SH-SY5Y (cell line): ENCODE measurements around the gene TBX15.

Experiments
- GATA2 ChIP-seq: IDR thresholded peaks from 2 replicates; pipeline ENCODE4 v1.6.1; 2011; ENCODE audit warnings: mild to moderate bottlenecking, low read depth, low read length
- GATA3 ChIP-seq: IDR thresholded peaks from 2 replicates; pipeline ENCODE4 v1.6.1; 2011; ENCODE audit warnings: low read depth, mild to moderate bottlenecking, low read length, moderate library complexity

DNA sequence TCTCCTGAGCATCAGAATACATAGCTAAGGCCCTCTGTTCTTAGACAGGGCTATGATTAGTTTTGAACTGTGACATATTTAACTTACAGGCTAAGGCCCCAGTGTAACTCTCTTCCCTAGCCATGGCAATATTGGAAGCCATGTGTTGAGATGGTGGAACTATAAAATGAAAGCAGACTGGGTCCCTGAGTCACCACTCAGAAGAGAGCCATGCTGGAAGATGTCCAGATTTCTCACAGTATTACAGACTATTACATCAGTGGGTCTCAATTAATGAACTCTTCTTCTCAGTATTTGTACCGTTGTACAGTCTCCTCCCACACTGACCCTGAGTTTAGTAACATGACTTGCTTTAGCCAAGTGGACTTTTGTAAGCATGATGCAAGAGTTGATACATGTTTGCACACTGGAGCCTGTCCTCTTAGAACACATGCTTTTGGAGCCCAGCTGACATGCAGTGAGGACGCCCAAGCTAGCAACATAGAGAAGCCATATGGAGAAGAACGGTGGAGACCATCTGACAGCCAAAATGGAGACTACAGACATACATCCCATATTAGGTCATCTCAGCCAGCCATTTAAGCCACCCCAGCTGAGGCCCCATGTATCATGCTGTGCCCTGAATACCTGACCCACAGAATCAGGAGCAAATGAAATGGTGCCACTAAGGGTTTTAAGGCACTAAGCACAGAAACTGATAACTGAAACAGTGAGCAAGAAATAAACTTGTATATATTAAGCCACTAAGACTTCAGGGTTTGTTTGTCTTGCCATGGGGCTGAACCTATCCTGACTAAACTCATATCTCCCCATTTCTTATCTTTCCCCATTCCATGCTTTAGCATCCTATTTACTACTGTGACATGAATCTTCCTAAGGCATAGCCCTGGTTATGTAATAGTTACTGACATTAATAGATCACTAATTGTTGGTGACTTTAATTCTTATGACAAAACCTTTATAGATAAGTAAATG is 24.4 kb downstream of the TBX15 start:
- no peak for TF ChIP-seq GATA2
- TF ChIP-seq GATA3, result no peak
